Motor neuron (in vitro differentiated cells): ENCODE data around the gene SRPX. TPM values are rescaled to one million over a fixed set of nuclear protein-coding genes. Genes with fewer than 3 reads are reported as not detected.

Experiments
- ATAC-seq, 8 experiments: fragments of 200-7000 bp; cut with Tn5 transposase; replicated peaks in 6 of 8; 2 replicates each; pipeline ENCODE4 v1.8.0; 2021; ENCODE audit warnings: mild to moderate bottlenecking in 8 of 8, moderate library complexity in 8 of 8
- H3K27ac ChIP-seq, 2 donors: fragments of 250-450 bp; sonication (Bioruptor Pico); 2 replicates each; pipeline ENCODE4 v1.9.0; 2021; ENCODE audit warnings: antibody characterized with exemption in 2 of 2, mild to moderate bottlenecking in 2 of 2, moderate library complexity in 1 of 2
- H3K4me1 ChIP-seq, 2 donors: fragments of 250-450 bp; sonication (Bioruptor Pico); replicated peaks in 1 of 2; 2 replicates each; pipeline ENCODE4 v1.6.1; 2021; ENCODE audit warnings: antibody characterized with exemption in 2 of 2, mild to moderate bottlenecking in 2 of 2, moderate library complexity in 1 of 2
- H3K4me3 ChIP-seq, 5 donors: fragments of 250-450 bp; sonication (Bioruptor Pico); 2 replicates each; pipeline ENCODE4 v1.9.0; 2021; ENCODE audit warnings: antibody characterized with exemption in 5 of 5, mild to moderate bottlenecking in 5 of 5, moderate library complexity in 4 of 5
- WGBS, 10 experiments: fragments of 450-650 bp; shearing (Covaris generic); methylation state at CpG; one replicate each; pipeline ENCODE4 v1.0.0; 2022; 5-methylcytosine and 5-hydroxymethylcytosine counted together
- in situ Hi-C, 9 experiments: fragments of 400-800 bp; cut with MboI; loops; one replicate each; pipeline ENCODE4 v1.15.0; 2021; ENCODE audit warnings: low sequenced_read_pairs in 9 of 9, low pct_unique_long_range_greater_than_20kb in 2 of 9; ENCODE audit not compliant: unreplicated experiment in 9 of 9
- total RNA-seq, 8 experiments: library from RNA; unstranded; fragments of 300-600 nt; gene quantifications; 2 replicates each; pipeline versions ENCODE4 v1.2.3 to v1.2.4, GENCODE V29; 2022

The SRPX gene
- total RNA-seq, 8 experiments from 2014 or later: 0.73 to 128 (median 8.5) TPM

DNA sequence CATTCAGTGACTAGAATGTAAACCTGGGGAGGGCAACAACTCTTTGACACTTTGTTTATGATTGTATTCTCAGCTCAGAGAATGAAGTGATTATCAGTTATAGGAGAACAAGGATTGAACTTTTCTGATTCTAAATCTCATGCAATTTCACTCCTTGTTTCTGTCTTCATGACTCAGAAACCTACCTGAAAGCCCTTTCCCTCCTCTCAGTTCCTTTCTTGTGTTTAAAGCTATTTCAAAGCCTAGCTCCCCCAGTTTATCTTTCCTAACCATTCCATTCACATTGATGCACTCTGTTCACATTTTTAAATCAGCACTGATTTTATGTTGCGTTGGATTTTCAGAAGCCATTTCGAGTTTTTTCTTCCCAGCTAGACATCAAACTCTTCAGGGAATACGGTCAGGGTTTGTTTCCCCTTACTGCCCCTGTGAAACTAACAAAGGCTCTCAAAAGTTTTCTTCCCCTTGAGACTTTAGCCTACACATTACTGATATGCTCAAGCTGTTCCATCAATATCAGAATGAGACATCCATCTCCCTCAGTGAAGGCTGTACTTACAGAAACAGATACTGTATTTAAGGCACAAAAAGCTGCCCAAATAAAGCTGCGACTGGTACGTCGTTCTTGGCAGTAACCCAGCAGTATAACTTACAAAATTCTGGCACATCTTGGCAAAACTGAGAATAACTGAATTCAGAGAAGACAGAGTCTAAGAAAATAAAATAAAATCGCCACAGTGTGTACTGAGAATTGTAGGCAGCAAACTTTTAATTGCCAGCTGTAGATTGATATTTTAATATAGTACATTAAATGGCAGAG lies 31.0 kb downstream of the SRPX start:
- no peak overlapping the region for H3K4me3 ChIP-seq
- H3K4me1 ChIP-seq: no peaks in the 10 kb centered on the region
- 50 to 100% (median 72%) methylated on average over 2 to 7 of the region's 7 CpGs; no CpG with 5 or more reads in 2 of the 10 experiments for WGBS, 10 experiments
- no peak for ATAC-seq
- no peak overlapping the region for H3K27ac ChIP-seq
- in situ Hi-C loops: loop anchor here in 1 of 9 experiments (25.0 kb wide), 1 partner anchor 98 kb away; no protein-coding TSS in a partner anchor

DNA sequence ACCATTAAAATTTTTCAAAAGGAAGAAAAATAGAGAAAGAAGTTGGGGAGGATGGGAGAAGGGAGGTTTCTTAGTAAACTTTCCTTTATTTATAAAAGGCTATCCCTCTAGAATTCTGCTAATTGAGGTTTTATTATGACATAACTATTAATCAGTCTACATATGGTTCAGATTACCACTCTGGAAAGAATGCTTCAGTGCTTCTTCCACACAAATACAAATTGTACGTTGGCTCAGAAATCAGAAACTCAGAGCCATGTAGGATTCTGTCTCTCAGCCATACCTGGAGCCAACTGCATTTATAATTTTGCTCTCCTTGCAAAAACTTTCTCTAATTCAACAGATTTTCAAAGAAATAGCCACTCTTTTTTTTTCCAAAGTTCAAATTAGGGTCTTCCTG lies 37.1 kb downstream of the SRPX start:
- WGBS, 10 experiments: 20 to 100% (median 52%) methylated on average over 1 of the region's 1 CpG; no CpG with 5 or more reads in 6 of the 10 experiments
- no peak for ATAC-seq
- H3K4me1 ChIP-seq: no peaks in the 10 kb centered on the region
- no peak overlapping the region for H3K27ac ChIP-seq
- H3K4me3 ChIP-seq: no peak overlapping the region
- in situ Hi-C loops: loop anchor here in 1 of 9 experiments (25.0 kb wide), 1 partner anchor 104 kb away; no protein-coding TSS in a partner anchor

DNA sequence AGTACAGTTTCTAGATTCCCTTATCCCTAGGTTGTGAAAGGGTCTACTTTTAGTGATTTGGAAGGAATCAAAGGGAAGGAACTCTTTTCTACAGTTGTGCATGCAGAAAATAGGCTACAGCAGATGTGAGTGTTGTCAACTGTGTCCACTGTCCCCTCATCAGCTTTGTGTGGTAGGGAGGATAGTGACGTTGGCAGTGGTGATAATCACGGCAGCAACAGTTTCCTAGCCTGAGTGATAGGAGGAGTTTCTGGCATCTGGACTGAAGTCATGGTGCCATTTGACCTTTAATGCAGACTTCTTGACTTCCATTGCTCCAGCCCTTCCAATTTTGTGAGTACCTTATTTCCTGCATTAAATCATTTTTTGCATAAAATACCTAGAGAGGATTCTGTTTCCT lies 39.3 kb downstream of the SRPX start:
- no peak for ATAC-seq
- Histone ChIP-seq H3K4me3 (no peak overlapping the region), H3K27ac (no peak overlapping the region), H3K4me1 (no peaks in the 10 kb centered on the region)
- in situ Hi-C loops: loop anchor here in 1 of 9 experiments (25.0 kb wide), 1 partner anchor 106 kb away; no protein-coding TSS in a partner anchor
- WGBS, 10 experiments: 64 to 100% (median 83%) methylated on average over 1 to 2 of the region's 2 CpGs; no CpG with 5 or more reads in 5 of the 10 experiments

DNA sequence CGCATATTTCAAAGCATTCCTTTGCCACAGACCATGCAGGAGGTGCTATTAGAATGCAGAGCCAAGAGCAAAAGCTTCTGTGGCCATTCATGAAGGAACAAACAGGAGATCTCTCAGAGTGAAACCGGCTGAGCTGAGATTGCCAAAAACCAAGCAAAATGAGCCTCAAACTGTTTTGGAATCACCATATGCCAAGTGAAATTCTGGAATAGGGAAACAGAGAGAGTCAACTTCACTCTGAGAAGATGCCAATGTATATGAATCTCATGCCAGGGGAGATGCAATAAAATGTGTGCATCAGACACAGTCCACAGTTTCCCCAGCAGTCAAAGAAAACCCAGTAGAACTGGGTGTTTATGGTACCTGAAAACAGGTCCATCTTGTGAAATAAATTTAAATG lies 42.3 kb downstream of the SRPX start:
- in situ Hi-C loops: loop anchor here in 1 of 9 experiments (25.0 kb wide), 1 partner anchor 109 kb away; no protein-coding TSS in a partner anchor
- Histone ChIP-seq H3K27ac (no peak overlapping the region), H3K4me3 (no peak overlapping the region), H3K4me1 (no peaks in the 10 kb centered on the region)
- no peak for ATAC-seq
- WGBS, 10 experiments: 33 to 100% (median 50%) methylated on average over 1 of the region's 2 CpGs; no CpG with 5 or more reads in 5 of the 10 experiments

DNA sequence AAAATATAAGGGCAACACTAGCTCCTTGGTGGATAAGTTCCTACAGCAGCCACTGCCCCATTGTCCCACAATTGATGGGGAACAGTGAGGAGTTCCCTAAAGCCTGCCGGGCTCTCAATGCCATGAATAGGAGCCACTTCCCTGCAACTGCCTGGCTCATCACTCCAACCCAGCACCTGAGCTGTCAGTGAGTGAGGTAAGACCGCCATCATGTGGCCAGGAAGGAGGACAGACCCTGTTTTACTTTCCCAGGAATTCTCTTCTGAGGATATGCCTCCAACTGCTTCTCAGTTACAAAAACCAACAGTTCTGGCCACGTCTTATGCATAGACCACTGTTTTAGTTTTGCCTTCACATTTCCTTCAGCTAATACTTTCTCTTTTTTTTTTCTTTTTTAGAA lies 45.5 kb downstream of the SRPX start:
- H3K4me3 ChIP-seq: no peak overlapping the region
- no peak overlapping the region for H3K27ac ChIP-seq
- WGBS, 10 experiments: 0 to 80% (median 23%) methylated on average over 1 to 3 of the region's 3 CpGs; no CpG with 5 or more reads in 6 of the 10 experiments
- no peaks in the 10 kb centered on the region for H3K4me1 ChIP-seq
- ATAC-seq: peak; percentile 52 to 84 (median 72)
- in situ Hi-C loops: loop anchor here in 1 of 9 experiments (25.0 kb wide), 1 partner anchor 112 kb away; no protein-coding TSS in a partner anchor

DNA sequence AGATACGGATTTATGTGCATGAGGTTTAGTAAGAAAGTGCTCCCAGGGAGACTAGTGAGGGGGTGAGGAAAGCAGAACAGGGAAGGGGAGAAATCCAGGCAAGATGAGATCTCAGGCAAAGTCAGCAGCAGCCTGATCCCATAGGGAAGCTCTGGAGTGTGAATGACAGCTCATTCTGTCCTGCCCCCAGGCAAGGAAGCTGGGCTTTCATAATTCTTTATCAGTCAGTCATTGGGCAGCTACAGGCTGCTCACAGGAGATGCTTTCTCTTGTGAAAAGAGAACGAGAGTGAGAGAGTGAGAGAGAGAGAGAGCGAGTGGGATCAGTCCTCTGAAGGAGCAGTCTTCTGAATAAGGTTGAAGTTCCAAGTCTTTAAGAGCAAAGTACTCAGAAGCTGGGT lies 48.1 kb downstream of the SRPX start:
- WGBS, 10 experiments: 60 to 100% methylated on average over 1 of the region's 3 CpGs; no CpG with 5 or more reads in 8 of the 10 experiments
- in situ Hi-C loops: loop anchor here in 4 of 9 experiments (25.0 kb wide), 3 partner anchors 235 to 435 kb away; no protein-coding TSS in a partner anchor
- Histone ChIP-seq H3K4me3 (no peak overlapping the region), H3K27ac (no peak overlapping the region), H3K4me1 (no peaks in the 10 kb centered on the region)
- no peak for ATAC-seq

DNA sequence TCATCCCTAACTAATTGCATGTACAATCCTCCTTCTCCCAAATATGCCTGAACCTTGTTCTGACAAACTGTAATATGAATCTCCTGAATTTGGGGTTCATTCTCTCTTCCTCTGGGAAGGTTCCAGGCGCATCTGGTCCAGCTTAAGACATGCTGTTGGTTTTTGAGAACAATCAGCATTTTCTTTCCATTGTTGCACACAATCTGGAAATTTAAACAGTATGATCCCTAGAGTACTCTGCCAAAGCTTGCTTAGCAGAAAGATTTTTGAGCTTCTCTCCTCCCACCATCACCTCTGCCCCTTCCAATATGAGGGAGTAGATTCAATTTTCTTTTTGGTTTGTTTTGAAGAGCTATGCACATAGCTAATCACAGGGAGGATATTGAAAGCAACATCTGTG lies 50.1 kb downstream of the SRPX start:
- ATAC-seq: peak in 3 of 8 experiments; percentile 16 to 38 (median 36)
- in situ Hi-C loops: loop anchor here in 4 of 9 experiments (25.0 kb wide), 3 partner anchors 233 to 433 kb away; no protein-coding TSS in a partner anchor
- no peak overlapping the region for H3K27ac ChIP-seq
- H3K4me3 ChIP-seq: no peak overlapping the region
- H3K4me1 ChIP-seq: no peaks in the 10 kb centered on the region
- 29 to 100% (median 100%) methylated on average over 1 of the region's 1 CpG; no CpG with 5 or more reads in 7 of the 10 experiments for WGBS, 10 experiments

DNA sequence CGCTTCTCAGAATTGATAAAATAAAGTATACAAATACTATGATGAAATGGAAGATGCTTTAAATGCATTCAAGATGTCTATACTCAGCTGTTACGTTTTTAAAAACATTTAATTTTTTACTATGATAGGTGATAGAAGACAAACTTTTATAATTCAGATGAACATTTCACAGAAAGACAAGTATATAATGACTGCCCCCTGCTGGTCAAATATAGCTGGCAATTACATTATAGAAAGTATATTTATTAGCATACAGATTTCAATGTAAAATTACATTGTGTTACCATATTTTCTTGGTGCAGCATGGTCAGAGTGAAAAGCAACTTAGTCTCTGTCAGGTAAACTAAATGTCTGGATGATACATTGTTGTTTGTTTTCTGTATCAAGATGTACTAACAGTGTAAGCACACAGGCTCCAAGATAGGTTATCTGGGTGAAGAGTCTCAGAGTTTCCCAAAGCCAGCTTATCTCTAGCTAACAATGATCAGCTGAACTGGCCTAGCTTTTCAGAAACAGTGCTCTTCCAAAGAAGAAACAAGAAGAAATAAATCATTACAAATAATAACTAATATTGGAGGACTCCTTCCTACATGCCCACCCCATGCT lies 54.1 kb downstream of the SRPX start:
- 17 to 100% (median 50%) methylated on average over 1 to 2 of the region's 2 CpGs; no CpG with 5 or more reads in 4 of the 10 experiments for WGBS, 10 experiments
- H3K4me1 ChIP-seq: no peaks in the 10 kb centered on the region
- no peak overlapping the region for H3K4me3 ChIP-seq
- no peak overlapping the region for H3K27ac ChIP-seq
- in situ Hi-C loops: loop anchor here in 4 of 9 experiments (25.0 kb wide), 3 partner anchors 229 to 429 kb away; no protein-coding TSS in a partner anchor
- ATAC-seq: peak in 1 of 8 experiments; percentile 37

DNA sequence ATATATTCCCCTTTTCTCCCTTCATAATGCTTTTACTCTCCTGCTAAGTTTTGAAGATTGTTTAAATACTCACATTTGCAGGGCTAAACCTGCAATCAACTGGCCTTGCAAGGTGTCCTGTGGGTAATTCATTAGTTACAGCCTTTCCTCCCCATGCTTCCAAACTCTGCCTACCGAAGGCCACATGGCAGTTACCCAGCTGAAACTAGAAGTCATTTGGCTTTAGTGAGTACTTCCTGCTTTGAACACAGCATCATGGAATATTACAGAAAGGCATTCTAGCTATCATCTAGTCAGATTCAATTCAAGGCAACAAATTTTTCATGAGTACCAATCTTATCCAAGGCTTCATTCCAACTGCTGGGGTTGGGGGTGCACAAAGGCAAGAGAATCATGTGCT lies 55.6 kb downstream of the SRPX start:
- Histone ChIP-seq H3K27ac (no peak overlapping the region), H3K4me1 (no peaks in the 10 kb centered on the region), H3K4me3 (no peak overlapping the region)
- WGBS, 10 experiments: 50 to 80% methylated on average over 1 of the region's 1 CpG; no CpG with 5 or more reads in 8 of the 10 experiments
- no peak for ATAC-seq
- in situ Hi-C loops: loop anchor here in 4 of 9 experiments (25.0 kb wide), 3 partner anchors 228 to 428 kb away; no protein-coding TSS in a partner anchor

DNA sequence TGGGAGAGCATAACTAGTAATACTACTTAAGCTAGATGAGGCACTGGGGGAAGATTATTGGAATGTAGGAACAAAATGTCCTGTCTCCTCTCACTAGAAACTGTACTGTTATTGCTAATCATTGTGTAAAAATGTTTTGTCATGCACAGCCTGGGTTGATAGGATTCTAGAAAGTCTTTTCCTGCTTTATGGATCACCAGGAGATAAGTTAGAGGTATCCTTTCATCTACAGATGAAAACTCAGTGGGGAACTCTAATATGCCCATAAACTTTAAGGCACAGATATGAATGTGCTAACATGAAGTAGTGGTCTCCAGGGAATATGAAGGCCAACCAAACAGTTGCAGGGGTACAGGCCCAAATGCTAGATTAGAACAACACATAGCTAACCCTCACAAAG lies 57.5 kb downstream of the SRPX start:
- in situ Hi-C loops: loop anchor here in 4 of 9 experiments (25.0 kb wide), 3 partner anchors 226 to 426 kb away; no protein-coding TSS in a partner anchor
- ATAC-seq: no peak
- H3K27ac ChIP-seq: no peak overlapping the region
- no peaks in the 10 kb centered on the region for H3K4me1 ChIP-seq
- no peak overlapping the region for H3K4me3 ChIP-seq

DNA sequence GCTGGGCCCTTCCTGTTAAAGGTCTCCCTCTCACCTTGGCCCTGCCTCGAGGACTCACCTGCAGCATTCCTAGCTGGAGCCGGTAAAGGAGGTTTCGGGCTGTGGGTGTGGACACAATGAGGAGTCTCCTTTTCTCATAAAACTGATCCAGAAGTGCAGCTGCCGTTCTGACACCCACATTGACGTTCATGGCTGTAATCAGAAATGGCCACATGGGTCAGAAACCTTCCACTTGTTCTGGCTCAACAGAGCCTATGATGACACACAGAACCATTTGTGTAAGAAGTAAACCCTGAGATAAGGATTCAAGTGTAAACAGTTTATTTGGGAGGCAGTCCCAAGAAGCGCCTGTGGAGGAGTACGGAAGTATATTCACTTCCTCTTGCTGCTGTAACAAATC lies 63.8 kb downstream of the SRPX start:
- WGBS, 10 experiments: 46 to 100% (median 76%) methylated on average over 2 to 5 of the region's 7 CpGs; no CpG with 5 or more reads in 6 of the 10 experiments
- in situ Hi-C loops: loop anchor here in 4 of 9 experiments (25.0 kb wide), 3 partner anchors 220 to 420 kb away; no protein-coding TSS in a partner anchor
- Histone ChIP-seq H3K27ac (no peak overlapping the region), H3K4me1 (no peaks in the 10 kb centered on the region), H3K4me3 (no peak overlapping the region)
- no peak for ATAC-seq

DNA sequence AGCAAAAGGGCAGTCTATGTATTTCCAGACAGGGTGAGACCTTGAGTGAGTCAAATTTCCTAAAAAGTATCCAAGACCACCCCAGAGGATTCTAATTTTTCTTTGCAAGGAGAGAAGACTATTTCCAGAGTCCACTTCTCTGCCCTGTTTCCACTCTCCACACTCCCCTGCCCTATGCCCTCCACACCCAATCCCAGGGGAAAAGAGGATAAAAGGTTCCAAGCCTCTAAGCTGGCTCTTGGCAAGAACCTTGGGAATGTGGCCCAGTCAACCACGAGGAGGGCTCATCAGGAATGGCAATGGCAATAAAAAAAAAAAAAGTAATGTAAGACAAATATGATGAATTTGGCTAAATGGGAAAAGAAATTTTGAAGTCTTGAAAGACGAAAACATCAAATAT lies 65.9 kb downstream of the SRPX start:
- in situ Hi-C loops: loop anchor here in 4 of 9 experiments (25.0 kb wide), 3 partner anchors 218 to 418 kb away; no protein-coding TSS in a partner anchor
- Histone ChIP-seq H3K4me1 (no peaks in the 10 kb centered on the region), H3K4me3 (no peak overlapping the region), H3K27ac (no peak overlapping the region)
- ATAC-seq: no peak
- WGBS, 10 experiments: 14 to 100% (median 52%) methylated on average over 1 to 2 of the region's 2 CpGs; no CpG with 5 or more reads in 3 of the 10 experiments
